Stimulated activated CD4-positive, alpha-beta T cell treated with anti-CD3 and anti-CD28 coated beads, Interleukin-2, amount 100 ng/mL, for 24 hours (primary cell): ENCODE measurements around the gene MANEAL.
"Not testable (repeated sequence)": the region's sequence is repeated elsewhere in the genome, so short reads cannot be mapped to it uniquely, and the experiment has no call there.

Source experiments
- DNase-seq, 2 donors: peaks; one replicate each; pipeline ENCODE4 v3.0.0-alpha.2; 2020

MANEAL gene

GRCh38 chr1:37793773-37794371, at the start of gene MANEAL:
Gene MANEAL, plus strand, starts transcription at chr1:37793847. Its CDS starts 336 bp downstream, at chr1:37794183.
- peak; percentile 30 to 52 for DNase-seq

DNA sequence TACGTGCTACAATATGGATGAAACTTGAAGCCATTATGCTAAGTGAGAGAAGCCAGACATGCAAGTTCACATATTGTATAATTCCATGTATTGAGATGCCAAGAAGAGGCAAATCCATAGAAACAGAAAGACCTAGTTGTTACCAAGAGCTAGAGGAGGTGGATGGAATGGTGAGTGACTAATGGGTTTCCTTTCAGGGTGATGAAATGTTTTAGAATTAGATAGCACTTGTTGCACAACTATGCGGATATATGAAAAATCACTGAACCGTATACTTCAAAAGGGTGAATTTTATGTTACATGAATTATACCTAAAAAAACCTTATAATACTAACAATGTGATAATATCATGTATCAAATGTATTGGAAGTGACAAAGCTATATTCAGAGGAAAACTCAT, 46.8 kb upstream of the MANEAL start:
- no peak for DNase-seq

DNA sequence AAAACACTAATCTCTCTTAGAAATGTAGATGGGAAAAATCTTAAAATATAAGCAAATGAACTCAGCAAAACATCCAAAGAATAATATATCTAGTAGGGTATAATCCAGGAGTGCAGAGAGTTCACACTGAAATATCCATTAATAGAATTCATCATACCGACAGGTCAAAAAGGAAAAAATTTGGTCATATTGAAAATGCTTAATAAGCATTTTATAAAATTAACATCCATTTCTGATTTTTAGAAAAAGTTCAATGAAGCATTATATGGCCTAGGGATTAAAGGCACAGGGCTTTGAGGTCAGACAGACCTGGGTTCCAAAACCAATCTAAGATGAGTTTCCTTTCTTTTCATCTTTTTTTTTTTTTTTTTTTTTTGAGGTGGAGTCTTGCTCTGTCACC, 45.1 kb upstream of the MANEAL start:
- no peak for DNase-seq

GRCh38 chr1:37752213-37752582, 41.4 kb upstream of the MANEAL start:
- DNase-seq, result no peak

- DNase-seq, result peak; percentile 29 to 56
Measured at GRCh38 chr1:37752583-37753471, 40.8 kb upstream of the MANEAL start.

- no peak for DNase-seq
Measured at GRCh38 chr1:37753473-37754321, 40.0 kb upstream of the MANEAL start.

DNA sequence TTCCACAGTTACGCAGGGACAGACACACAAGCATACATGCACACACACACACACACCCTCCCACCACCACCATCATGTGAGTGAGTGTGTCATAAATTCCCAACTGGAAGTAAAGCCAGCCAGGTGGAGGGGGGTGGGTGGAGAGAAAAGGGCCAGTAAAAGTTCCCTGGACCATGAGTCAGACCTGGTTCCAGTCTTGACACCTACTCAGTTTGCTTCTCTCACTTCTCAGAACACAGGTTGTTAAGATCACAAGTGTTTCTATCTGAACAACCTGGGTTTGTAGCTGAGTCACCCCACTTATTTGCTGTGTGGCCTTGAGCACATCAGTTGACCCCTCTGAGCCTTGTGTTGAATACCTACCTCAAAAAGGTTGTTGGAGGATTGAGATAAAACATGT, 38.4 kb upstream of the MANEAL start:
- DNase-seq, result peak; percentile 38 to 44

GRCh38 chr1:37755951-37756560, 37.6 kb upstream of the MANEAL start:
- DNase-seq, result no peak

- no peak for DNase-seq
Measured at GRCh38 chr1:37759451-37759850, 34.2 kb upstream of the MANEAL start.

DNA sequence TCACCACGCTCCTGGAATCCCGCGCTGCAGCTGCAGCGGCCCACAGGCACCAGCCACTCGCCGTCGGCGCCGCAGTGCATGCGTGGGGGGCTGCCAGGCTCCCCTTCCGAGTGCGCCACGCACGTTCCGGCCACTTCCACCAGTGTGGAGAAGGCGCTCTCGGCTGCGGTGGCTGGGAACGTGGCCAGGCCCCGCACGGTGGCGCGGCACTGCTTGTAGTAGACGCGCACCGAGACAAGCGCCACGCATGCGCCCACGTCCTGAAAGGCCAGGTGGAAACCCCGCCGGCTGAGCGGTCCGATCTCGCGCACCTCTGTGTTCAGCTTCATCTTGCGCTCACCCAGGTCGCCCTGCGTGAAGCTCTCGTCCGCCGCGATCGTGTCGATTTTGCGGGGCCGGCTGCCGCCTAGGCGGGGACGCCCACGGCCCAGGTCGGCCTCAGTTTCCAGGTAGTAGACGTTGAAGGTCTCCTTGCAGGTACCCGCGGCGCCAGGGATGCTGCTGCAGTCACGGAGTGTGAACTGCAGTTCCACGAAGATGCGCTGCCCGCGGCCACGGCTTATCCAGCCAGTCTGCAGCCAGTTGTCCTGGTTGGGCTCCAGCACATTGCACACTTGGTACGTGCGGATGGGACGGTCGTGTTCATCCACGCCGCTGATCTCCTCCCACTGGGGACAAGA, 32.1 kb upstream of the MANEAL start:
- no peak for DNase-seq

GRCh38 chr1:37762516-37762915, 31.1 kb upstream of the MANEAL start:
- no peak for DNase-seq

- no peak for DNase-seq
Measured at GRCh38 chr1:37763791-37764413, 29.7 kb upstream of the MANEAL start.

DNA sequence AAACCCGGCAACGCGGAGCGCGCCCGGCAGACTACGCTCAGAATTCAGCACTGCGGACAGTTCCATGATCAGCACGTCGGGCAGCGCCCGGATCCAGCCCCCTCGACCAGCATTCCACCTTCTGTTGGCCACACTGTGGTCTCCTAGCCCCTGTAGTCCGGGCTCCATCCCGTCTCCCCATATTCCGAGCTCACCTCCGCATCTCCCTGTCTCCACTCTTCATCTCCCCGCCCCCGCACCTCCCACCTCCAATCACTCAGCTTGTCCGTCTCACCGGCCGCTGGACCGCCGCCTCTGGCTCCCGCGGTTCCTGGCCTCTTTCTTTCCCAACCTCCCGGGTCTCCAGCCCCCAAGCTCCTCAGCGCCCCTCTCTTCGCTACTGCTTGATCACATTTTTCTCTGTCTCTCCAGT, 29.2 kb upstream of the MANEAL start:
- peak; percentile 55 to 63 for DNase-seq

DNA sequence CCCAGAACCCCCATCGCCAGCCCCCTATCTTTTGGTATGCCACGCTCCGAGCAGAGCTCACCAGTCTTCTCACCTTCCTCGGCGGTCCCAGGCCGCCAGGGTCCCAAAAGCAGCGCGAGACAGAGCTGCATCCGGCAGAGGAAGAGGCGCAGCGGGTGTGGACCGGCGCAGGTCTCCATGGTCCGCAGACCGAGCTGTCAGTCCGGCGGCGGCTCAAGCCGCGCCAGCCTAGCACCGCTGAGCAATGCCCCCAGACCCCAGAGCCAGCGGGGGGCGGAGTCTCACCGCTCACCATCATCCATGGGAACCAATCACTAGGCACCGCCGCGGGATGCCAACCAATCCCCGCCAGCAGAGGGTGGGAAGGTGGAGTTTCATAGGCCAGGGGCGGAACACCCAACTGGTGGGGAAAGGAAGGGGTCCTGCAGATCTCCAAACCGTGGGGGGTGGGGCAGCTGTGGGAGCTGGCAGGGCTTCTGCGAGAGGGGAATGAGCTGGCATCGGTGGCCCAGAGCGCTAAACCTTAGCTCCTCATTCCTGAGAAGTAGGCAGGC, 28.7 kb upstream of the MANEAL start, which contains the start of gene EPHA10:
EPHA10 (minus strand) TSS at position 233 of the 554 bp plus-strand sequence; CDS start at position 179, 54 bp downstream.
- no peak for DNase-seq

- peak; percentile 24 to 38 for DNase-seq
Measured at GRCh38 chr1:37765916-37766664, 27.6 kb upstream of the MANEAL start.

GRCh38 chr1:37767488-37767887, 26.2 kb upstream of the MANEAL start:
- no peak for DNase-seq

DNA sequence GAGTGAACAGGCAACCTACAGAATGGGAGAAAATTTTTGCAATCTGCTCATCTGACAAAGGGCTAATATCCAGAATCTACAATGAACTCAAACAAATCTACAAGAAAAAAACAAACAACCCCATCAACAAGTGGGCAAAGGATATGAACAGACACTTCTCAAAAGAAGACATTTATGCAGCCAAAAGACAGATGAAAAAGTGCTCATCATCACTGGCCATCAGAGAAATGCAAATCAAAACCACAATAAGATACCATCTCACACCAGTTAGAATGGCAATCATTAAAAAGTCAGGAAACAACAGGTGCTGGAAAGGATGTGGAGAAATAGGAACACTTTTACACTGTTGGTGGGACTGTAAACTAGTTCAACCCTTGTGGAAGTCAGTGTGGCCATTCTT, 22.2 kb upstream of the MANEAL start:
- not testable (repeated sequence) for DNase-seq

GRCh38 chr1:37776946-37777516, 16.6 kb upstream of the MANEAL start:
- DNase-seq, result peak in 1 of 2 donors; percentile 40

- DNase-seq, result no peak
Measured at GRCh38 chr1:37778654-37779053, 15.0 kb upstream of the MANEAL start.

GRCh38 chr1:37782491-37782890, 11.2 kb upstream of the MANEAL start:
- no peak for DNase-seq
